ENCODE results near the gene KRTAP5-4.
"Not testable (repeated sequence)": the region's sequence is repeated elsewhere in the genome, so short reads cannot be mapped to it uniquely, and the experiment has no call there.

Gene KRTAP5-4, protein sequence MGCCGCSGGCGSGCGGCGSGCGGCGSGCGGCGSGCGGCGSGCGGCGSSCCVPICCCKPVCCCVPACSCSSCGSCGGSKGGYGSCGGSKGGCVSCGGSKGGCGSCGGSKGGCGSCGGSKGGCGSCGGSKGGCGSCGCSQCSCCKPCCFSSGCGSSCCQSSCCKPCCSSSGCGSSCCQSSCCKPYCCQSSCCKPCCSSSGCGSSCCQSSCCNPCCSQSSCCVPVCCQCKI

GRCh38 chr11:1622086-1622485, at the start of gene KRTAP5-4:
Gene KRTAP5-4 (minus strand): TSS chr11:1622138. CDS start chr11:1622093, 45 bp downstream.
- DNase-seq (ENCODE audit: low spot score) = no peak

GRCh38 chr11:1671658-1672057, 49.7 kb upstream of the KRTAP5-4 start:
- DNase-seq (ENCODE audit: low spot score) = no peak

- DNase-seq (ENCODE audit: low spot score) = no peak
Measured at GRCh38 chr11:1670905-1671371, 49.0 kb upstream of the KRTAP5-4 start.

DNA sequence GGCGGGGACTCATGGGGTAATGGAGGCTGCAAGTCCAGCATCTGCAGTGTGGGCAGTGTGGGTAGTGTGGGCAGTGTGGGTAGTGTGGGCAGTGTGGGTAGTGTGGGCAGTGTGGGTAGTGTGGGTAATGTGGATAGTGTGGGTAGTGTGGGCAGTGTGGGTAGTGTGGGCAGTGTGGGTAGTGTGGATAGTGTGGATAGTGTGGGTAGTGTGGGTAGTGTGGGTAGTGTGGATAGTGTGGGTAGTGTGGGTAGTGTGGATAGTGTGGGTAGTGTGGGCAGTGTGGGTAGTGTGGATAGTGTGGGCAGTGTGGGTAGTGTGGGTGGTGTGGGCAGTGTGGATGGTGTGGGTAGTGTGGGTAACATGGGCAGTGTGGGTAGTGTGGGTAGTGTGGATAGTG, 48.5 kb upstream of the KRTAP5-4 start:
- not testable (repeated sequence) for DNase-seq (ENCODE audit: low spot score)

DNA sequence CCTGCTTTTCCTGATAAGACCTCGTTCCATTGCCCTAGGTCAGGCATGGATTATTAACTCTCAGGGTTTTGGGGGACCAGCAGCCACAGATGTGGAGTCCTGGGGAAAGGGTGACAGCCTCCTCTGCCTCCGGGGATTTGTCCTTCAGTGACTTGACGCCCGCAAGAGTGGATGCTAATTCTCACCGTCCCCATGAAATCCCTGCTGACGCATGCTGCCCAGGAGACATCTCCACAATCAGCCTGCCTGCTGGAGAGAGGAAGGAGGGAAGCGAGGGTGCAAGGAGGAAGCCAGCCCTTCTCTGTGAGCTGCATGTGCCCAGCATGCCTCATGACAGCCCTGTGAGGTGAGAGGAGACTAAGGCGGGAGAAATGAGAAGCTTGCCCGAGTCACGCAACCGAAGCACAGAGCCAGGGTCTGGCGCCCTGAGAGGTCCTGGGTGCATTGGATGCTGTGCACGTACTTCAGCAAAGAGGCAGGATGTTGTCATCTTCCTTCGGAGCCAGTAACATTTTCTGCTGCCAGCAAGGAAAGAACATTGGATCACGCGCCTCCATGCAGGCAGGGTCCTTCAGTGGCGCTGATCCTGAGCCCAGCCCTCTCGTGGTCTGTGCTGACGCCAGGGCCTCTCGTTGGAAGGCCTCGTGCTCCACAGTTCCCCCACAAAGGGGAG, 47.7 kb upstream of the KRTAP5-4 start:
- no peak for DNase-seq (ENCODE audit: low spot score)

DNA sequence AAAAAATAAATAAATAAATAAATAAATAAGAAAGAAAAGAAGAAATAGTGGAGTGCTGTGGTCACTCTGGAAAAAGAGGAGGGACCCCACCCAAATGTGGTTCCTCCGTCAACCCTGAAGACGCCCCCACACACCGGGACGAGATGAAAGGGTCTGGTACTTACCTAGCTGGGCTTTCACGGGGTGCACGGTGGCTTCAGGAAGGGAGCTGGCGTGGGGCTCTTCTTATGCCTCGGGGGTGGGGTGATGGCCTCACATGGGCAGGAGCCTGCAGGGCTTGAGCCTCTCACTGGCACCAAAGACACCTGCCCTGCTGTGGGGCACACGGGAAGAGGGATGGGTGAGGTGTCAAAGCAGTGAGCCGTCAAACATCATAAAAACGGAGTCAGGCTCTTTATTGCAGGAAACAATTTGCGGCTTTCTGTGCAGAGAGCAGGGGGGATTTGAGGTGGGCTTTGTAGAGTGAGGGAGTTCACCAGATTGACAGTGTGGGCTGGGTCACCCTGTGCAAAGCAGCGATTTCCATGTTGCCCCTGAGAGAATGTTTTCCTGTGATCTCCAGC, 47.1 kb upstream of the KRTAP5-4 start:
- DNase-seq (ENCODE audit: low spot score) = no peak

- DNase-seq (ENCODE audit: low spot score) = no peak
Measured at GRCh38 chr11:1667906-1668305, 46.0 kb upstream of the KRTAP5-4 start.

- no peak for DNase-seq (ENCODE audit: low spot score)
Measured at GRCh38 chr11:1667121-1667850, 45.3 kb upstream of the KRTAP5-4 start.

GRCh38 chr11:1665313-1665712, 43.4 kb upstream of the KRTAP5-4 start:
- DNase-seq (ENCODE audit: low spot score) = no peak

DNA sequence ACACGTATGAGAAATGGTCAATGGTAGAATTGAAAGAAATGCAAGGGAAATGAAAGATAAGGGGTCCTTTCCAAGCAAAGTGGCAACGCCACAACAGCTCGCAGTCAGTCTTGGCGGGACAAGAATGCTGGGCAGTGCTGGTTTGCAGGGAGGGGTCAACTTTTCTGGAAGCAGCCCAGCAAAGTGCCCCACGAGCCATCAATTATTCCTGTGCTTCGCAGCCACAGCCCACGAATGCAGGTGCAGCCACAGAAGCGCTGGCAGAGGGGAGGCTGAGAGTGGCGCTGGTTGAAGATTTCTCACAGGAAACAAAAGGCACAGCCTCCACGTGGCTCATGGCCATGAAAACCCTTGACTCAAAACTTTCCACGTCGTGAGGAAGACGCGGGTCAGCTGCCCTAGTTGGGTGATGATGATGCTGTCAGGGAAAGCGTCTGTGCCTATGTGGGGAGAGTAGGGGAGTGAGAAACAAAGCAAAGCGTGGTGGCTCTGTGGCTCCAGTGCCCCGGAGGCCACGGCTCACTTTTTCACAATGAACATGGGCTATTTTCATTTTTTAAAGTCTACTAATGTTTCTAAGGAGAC, 40.9 kb upstream of the KRTAP5-4 start:
- DNase-seq (ENCODE audit: low spot score) = not testable (repeated sequence)

- not testable (repeated sequence) for DNase-seq (ENCODE audit: low spot score)
Measured at GRCh38 chr11:1661454-1662269, 39.7 kb upstream of the KRTAP5-4 start.

GRCh38 chr11:1660111-1660867, 38.4 kb upstream of the KRTAP5-4 start:
- no peak for DNase-seq (ENCODE audit: low spot score)

GRCh38 chr11:1659506-1659905, 37.6 kb upstream of the KRTAP5-4 start:
- DNase-seq (ENCODE audit: low spot score) = no peak

DNA sequence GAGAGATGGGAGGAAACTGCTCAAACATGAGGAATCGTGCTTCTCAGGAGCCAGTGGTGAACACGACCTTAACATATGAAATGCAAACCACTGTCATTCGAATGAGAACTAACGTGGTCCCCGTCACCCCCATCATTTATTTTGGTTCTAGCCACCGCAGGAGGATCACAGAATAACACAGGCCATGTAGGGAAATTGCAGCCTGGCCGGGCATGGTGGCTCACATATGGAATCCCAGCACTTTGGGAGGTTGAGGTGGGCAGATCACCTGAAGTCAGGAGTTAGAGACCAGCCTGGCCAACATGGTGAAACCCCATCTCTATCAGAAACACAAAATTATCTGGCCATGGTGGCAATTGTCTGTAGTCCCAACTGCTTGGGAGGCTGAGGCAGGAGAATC, 34.7 kb upstream of the KRTAP5-4 start:
- no peak for DNase-seq (ENCODE audit: low spot score)

- DNase-seq (ENCODE audit: low spot score) = no peak
Measured at GRCh38 chr11:1656061-1656441, 34.1 kb upstream of the KRTAP5-4 start.

- no peak for DNase-seq (ENCODE audit: low spot score)
Measured at GRCh38 chr11:1655168-1656060, 33.5 kb upstream of the KRTAP5-4 start.

GRCh38 chr11:1654388-1655167, 32.6 kb upstream of the KRTAP5-4 start:
- no peak for DNase-seq (ENCODE audit: low spot score)

DNA sequence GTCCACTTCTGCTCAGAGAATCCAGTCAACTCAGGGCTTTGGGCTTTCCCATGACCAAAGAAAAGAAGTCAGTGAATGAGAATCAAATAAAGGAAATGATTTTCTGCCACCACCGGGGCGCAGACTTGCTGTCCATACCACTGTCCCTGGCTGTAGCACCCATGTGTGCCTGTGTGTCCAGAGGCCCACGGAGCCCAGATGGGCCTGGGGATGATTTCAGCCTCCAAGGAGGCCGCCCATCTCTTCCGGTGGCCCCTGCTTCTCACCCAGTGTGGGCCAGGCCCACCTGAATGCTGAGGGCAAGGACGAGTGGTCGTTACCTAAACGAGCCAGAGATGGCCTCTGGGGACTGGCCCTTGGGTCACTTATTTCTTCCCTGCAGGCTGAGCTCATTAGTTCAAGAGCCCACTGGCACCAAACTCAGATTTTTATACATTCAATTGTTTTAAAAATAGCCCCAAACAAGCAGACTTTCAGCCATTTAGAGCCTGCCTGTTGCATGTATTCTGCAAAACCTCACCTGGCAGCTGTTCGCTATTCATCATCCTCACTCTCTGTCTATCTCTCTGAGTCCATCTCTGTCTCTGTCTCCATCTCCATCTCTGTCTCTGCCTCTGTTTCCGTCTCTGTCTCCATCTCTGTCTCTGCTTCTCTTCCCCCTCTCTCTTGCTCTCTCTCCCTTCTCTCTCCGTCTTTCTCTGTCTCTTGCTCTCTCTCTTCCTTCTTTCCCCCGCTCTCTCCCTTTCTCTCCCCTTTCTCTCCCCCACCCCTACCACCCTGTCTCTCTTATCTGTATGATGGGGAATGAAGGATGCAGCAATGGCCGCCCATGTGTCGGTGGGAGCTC, 31.8 kb upstream of the KRTAP5-4 start:
- no peak for DNase-seq (ENCODE audit: low spot score)

All from activated CD4-positive, alpha-beta T cell treated with anti-CD3 and anti-CD28 coated beads, Interleukin-2, Interleukin-4, amounts not matched to agents 100 ng/mL and 50 ng/mL, durations not matched to agents 16 hours and 8 hours (primary cell).